HL-60 (cell line): ENCODE results near the gene RALBP1.
A peak's percentile ranks its signal among the peaks of the same experiment; 100 is the strongest.

Source experiments
- POLR2AphosphoS5 ChIP-seq: IDR thresholded peaks from 2 replicates; pipeline ENCODE4 v1.6.1; 2012; ENCODE audit warnings: low read depth
- REST ChIP-seq: IDR thresholded peaks from 2 replicates; pipeline ENCODE4 v1.6.1; 2012; ENCODE audit warnings: low read depth; ENCODE audit not compliant: insufficient replicate concordance
- SPI1 ChIP-seq: IDR thresholded peaks from 2 replicates; pipeline ENCODE4 v1.6.1; 2012; ENCODE audit warnings: low read depth, mild to moderate bottlenecking, borderline replicate concordance
- TF ChIP-seq, protein P1 (sequence below): IDR thresholded peaks from one replicate; pipeline ENCODE4 v1.5.1; 2011; ENCODE audit warnings: low read length, control low read depth, inconsistent platforms; ENCODE audit not compliant: insufficient read depth

- TF ChIP-seq, protein P1, sequence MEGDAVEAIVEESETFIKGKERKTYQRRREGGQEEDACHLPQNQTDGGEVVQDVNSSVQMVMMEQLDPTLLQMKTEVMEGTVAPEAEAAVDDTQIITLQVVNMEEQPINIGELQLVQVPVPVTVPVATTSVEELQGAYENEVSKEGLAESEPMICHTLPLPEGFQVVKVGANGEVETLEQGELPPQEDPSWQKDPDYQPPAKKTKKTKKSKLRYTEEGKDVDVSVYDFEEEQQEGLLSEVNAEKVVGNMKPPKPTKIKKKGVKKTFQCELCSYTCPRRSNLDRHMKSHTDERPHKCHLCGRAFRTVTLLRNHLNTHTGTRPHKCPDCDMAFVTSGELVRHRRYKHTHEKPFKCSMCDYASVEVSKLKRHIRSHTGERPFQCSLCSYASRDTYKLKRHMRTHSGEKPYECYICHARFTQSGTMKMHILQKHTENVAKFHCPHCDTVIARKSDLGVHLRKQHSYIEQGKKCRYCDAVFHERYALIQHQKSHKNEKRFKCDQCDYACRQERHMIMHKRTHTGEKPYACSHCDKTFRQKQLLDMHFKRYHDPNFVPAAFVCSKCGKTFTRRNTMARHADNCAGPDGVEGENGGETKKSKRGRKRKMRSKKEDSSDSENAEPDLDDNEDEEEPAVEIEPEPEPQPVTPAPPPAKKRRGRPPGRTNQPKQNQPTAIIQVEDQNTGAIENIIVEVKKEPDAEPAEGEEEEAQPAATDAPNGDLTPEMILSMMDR: no peak
- no peak for TF ChIP-seq REST
- TF ChIP-seq POLR2AphosphoS5: no peak
- peak; percentile 96 for TF ChIP-seq SPI1
Measured at GRCh38 chr18:9482790-9483189, 7.5 kb downstream of the RALBP1 start.
